ENCODE results near the gene MPL.
"Not testable (repeated sequence)": the region's sequence is repeated elsewhere in the genome, so short reads cannot be mapped to it uniquely, and the experiment has no call there.

MPL gene

DNA sequence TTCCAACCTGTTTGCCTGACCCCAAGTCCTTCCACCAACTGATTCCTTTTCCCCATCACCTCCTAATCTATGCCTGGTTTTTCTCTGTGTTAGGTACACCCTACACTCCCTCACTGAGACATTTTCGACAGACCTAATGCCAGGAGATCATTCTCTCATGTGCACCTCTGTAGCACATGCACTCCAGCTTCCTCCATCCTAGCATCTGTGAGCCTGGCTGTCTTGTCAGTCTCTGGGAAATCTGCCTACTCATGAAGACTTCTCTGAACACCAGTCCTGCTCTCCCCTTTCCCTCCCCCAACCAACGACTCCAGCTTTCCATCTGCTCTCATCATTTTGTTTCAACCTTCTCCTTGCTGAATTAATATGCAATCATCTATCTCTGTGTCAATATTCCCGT, 51.0 kb downstream of the MPL start:
- Histone ChIP-seq H3K4me3 (ENCODE audit: low read length) (peak overlapping the region; percentile 76), H2AFZ (ENCODE audit: low read depth, low read length) (no peak overlapping the region), H3K36me3 (ENCODE audit: insufficient read depth, low read length) (peaks cover 35% of the 10 kb centered on the region), H3K9me3 (ENCODE audit: low read length) (no peaks in the 10 kb centered on the region), H3K4me1 (ENCODE audit: insufficient read depth, low read length) (peaks cover 14% of the 10 kb centered on the region), H3K27me3 (ENCODE audit: insufficient read depth, low read length) (no peaks in the 10 kb centered on the region)

DNA sequence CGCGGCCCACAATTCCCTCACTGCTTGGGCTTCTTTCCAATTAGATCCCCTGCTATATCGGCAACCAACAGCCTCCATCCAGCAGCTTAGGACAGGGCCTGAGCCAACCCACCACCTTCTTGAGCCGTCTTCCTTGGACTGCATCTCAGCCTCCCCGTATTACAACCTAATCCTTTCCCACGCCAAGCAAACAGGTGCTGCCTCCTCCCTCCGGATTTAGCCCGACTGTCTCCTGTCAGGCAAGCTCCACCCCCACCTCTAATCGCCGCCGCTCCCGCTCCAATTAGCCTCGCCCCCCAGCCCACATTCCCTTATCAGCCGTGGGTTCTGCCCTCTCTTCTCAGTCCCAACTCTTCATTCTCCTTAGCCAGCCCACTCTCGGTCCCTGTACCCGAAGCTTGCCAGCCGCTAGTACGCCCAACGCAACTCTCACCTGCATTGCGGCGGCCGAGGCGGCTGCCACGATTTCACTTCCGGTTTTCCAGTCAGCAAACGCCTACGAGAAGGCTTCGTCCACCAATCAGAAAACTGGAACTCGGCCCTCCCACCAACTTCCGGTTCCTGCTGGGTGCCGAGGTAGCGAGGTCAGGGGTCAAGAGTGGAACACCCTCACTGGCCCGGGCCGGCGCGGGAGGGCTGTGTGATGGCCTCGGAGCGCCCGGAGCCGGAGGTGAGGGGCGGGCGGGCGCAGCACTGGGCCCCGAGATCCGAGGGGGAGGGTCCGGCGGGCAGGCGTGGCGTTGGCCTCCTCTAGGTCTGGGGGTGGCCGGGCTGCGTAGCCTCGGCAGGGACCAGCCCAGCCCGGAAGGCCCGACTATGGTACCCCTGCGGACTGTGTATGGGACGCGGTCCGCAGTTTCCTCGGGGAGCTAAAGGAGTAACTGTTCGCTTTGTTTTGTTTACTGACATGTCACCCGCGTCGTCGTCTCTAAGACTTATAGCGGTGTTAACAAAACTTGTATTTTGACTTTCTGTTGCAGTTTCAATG, 52.0 kb downstream of the MPL start, which contains the start of the genes MED8 and SZT2:
Gene MED8 (minus strand): TSS at position 475 of the 988 bp plus-strand sequence. CDS start 36 bp downstream, at position 439.
Gene SZT2 (plus strand): TSS at position 574 of the 988 bp plus-strand sequence. CDS start 70 bp downstream, at position 644.
- Histone ChIP-seq H3K36me3 (ENCODE audit: insufficient read depth, low read length) (peaks cover 25% of the 10 kb centered on the region), H2AFZ (ENCODE audit: low read depth, low read length) (peak within 1 kb of the TSS; percentile 7), H3K27me3 (ENCODE audit: insufficient read depth, low read length) (no peaks in the 10 kb centered on the region), H3K4me1 (ENCODE audit: insufficient read depth, low read length) (peaks cover 14% of the 10 kb centered on the region), H3K9me3 (ENCODE audit: low read length) (no peaks in the 10 kb centered on the region), H3K4me3 (ENCODE audit: low read length) (peak within 1 kb of the TSS; percentile 76)

DNA sequence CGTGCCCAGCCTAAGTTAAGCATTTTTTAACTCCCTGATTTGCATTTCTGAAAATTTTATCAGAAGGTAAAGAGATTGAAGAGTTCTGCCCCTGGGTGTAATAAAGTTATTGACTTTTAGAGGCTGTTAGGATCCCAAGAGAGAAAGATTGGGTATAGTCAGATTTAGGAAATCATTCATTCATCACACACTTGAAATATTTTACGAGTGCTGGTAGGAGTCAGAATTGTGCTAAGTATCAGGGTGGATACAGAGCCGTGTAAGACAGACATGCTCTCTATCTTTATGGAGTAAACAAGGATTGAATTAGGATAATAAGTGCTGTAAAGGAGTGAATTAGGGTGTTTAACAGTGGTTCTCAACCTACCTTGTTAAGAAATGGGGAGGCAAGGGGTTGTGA, 55.1 kb downstream of the MPL start:
- Histone ChIP-seq H3K4me1 (ENCODE audit: insufficient read depth, low read length) (peaks cover 14% of the 10 kb centered on the region), H3K4me3 (ENCODE audit: low read length) (no peak overlapping the region), H2AFZ (ENCODE audit: low read depth, low read length) (no peak overlapping the region), H3K9me3 (ENCODE audit: low read length) (peaks cover 9% of the 10 kb centered on the region), H3K36me3 (ENCODE audit: insufficient read depth, low read length) (peaks cover 14% of the 10 kb centered on the region), H3K27me3 (ENCODE audit: insufficient read depth, low read length) (no peaks in the 10 kb centered on the region)

DNA sequence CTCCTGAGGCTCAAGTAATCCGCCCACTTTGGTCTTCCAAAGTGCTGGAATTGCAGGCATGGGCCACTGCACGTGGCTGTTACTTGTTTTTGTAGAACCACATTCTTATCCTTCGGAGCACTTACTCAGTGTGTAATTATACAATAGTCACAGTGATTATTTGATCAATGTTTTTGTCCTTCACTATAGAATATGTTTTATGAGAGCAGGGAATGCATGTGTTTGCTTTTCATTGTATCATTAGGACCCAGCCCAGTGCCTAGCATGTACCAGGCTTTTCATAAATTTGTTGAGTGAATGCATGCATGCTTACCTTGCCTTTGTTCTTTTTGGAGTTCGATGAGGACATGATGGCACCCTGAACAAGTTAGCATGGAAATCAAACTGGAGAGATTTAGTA, 57.9 kb downstream of the MPL start:
- H2AFZ ChIP-seq (ENCODE audit: low read depth, low read length): no peak overlapping the region
- no peak overlapping the region for H3K4me3 ChIP-seq (ENCODE audit: low read length)
- H3K9me3 ChIP-seq (ENCODE audit: low read length): peaks cover 9% of the 10 kb centered on the region
- H3K36me3 ChIP-seq (ENCODE audit: insufficient read depth, low read length): peaks cover 14% of the 10 kb centered on the region
- H3K4me1 ChIP-seq (ENCODE audit: insufficient read depth, low read length): peaks cover 3% of the 10 kb centered on the region
- H3K27me3 ChIP-seq (ENCODE audit: insufficient read depth, low read length): no peaks in the 10 kb centered on the region

DNA sequence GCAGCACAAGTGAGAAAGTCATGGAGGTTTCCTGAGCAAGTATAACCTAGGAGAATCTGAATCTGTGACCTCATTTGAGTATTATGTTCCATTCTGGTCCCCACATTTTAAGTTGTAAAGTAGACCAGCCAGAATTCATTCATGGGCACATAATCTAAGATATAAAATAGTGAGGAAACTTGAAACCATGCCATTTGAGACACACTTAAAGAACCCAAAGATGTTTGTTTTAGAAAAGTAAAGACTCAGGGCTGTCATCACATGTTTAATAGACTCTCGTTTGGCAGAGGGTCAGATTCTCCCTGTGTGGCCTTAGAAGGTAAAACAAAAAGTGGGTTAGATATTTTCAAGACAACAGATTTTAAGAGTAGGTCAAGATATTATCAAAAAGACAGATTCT, 58.4 kb downstream of the MPL start:
- H3K27me3 ChIP-seq (ENCODE audit: insufficient read depth, low read length): no peaks in the 10 kb centered on the region
- H3K4me3 ChIP-seq (ENCODE audit: low read length): no peak overlapping the region
- H3K9me3 ChIP-seq (ENCODE audit: low read length): peaks cover 9% of the 10 kb centered on the region
- peaks cover 14% of the 10 kb centered on the region for H3K36me3 ChIP-seq (ENCODE audit: insufficient read depth, low read length)
- no peak overlapping the region for H2AFZ ChIP-seq (ENCODE audit: low read depth, low read length)
- no peaks in the 10 kb centered on the region for H3K4me1 ChIP-seq (ENCODE audit: insufficient read depth, low read length)

DNA sequence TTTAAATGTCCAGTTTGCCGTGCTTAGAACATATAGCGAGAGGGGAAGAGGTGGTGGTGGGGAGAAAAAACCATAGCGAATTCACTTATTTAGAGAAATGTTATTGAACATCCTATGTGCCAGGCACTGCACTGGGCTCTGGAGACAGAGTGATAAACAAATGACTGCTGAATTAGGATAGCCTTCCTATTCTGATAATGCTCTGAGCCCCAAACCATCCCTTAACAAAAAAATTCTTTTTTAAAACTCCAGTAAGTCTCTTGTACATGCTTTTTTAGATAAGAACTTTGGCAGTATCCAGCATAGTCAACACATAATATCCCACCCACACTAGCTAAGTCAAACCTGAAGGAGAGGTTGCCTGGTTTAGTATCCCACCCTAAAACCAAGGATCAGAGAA, 60.6 kb downstream of the MPL start:
- Histone ChIP-seq H3K27me3 (ENCODE audit: insufficient read depth, low read length) (no peaks in the 10 kb centered on the region), H3K4me1 (ENCODE audit: insufficient read depth, low read length) (no peaks in the 10 kb centered on the region), H3K4me3 (ENCODE audit: low read length) (no peak overlapping the region), H3K9me3 (ENCODE audit: low read length) (peaks cover 9% of the 10 kb centered on the region), H2AFZ (ENCODE audit: low read depth, low read length) (no peak overlapping the region), H3K36me3 (ENCODE audit: insufficient read depth, low read length) (peaks cover 19% of the 10 kb centered on the region)

DNA sequence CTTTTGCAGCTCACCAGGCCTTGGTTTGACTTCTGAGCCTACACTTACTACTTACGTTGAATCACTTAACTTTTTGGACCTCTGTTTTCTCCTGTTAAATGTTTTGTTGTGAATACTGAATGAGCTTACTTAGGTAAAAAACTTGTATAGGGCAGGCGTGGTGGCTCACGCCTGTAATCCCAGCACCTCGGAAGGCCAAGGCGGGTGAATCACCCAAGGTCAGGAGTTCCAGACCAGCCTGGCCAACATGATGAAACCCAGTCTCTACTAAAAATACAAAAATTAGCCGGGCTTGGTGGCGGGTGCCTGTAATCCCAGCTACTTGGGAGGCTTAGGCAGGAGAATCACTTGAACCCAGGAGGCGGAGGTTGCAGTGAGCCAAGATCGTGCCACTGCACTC, 62.8 kb downstream of the MPL start:
- not testable (repeated sequence) for H3K4me1 ChIP-seq (ENCODE audit: insufficient read depth, low read length); H2AFZ ChIP-seq (ENCODE audit: low read depth, low read length); H3K9me3 ChIP-seq (ENCODE audit: low read length); H3K27me3 ChIP-seq (ENCODE audit: insufficient read depth, low read length); H3K4me3 ChIP-seq (ENCODE audit: low read length)
- peaks cover 39% of the 10 kb centered on the region for H3K36me3 ChIP-seq (ENCODE audit: insufficient read depth, low read length)

GRCh38 chr1:43402089-43402865, 64.7 kb downstream of the MPL start:
- Histone ChIP-seq H3K9me3 (ENCODE audit: low read length) (no peaks in the 10 kb centered on the region), H3K27me3 (ENCODE audit: insufficient read depth, low read length) (no peaks in the 10 kb centered on the region), H2AFZ (ENCODE audit: low read depth, low read length) (no peak overlapping the region), H3K4me3 (ENCODE audit: low read length) (no peak overlapping the region), H3K4me1 (ENCODE audit: insufficient read depth, low read length) (no peaks in the 10 kb centered on the region), H3K36me3 (ENCODE audit: insufficient read depth, low read length) (peaks cover 42% of the 10 kb centered on the region)

Data from neuron (in vitro differentiated cells).